ENCODE measurements around the gene C1orf174. TPM values are rescaled to one million over a fixed set of nuclear protein-coding genes. Genes with fewer than 3 reads are reported as not detected.

The C1orf174 gene
- total RNA-seq, 1 experiment from 2014 or later, result 21.1 TPM

GRCh38 chr1:3895279-3895950 lies 4.7 kb downstream of the C1orf174 start:
- Histone ChIP-seq H2BK20ac (ENCODE audit: low read depth, low read length, poor library complexity, severe bottlenecking) (no peak overlapping the region), H2BK15ac (ENCODE audit: low read depth, low read length) (no peak overlapping the region), H3K4me2 (ENCODE audit: insufficient read depth, insufficient read length, low read length) (no peak overlapping the region), H4K91ac (ENCODE audit: insufficient read length, low read depth, low read length) (no peak overlapping the region), H3T11ph (ENCODE audit: low read length) (no peak overlapping the region), H4K8ac (replicated peaks; ENCODE audit: insufficient read length, low read depth, low read length) (no peak overlapping the region), H3K56ac (ENCODE audit: insufficient read length, low read depth, low read length) (no peak overlapping the region), H2BK5ac (ENCODE audit: insufficient read length, low read length) (no peak overlapping the region), H3K9me3 (ENCODE audit: control insufficient read depth, low read depth, low read length) (no peaks in the 10 kb centered on the region), H2AK5ac (ENCODE audit: insufficient read length, low read length) (no peak overlapping the region), H2BK12ac (ENCODE audit: insufficient read length, low read depth, low read length) (no peak overlapping the region), H3K9ac (ENCODE audit: extremely low read depth, insufficient read length, low read length) (no peak overlapping the region), H3K79me2 (ENCODE audit: insufficient read depth, low read length) (peaks cover 34% of the 10 kb centered on the region; the same call in 1 of the 2 replicates), H4K5ac (ENCODE audit: insufficient read length, low read depth, low read length) (no peak overlapping the region), H3K14ac (ENCODE audit: insufficient read depth, low read length) (no peak overlapping the region), H3K27me3 (ENCODE audit: insufficient read depth, low read length) (no peaks in the 10 kb centered on the region), H3K27ac (ENCODE audit: insufficient read length, low read depth, low read length) (no peak overlapping the region), H3K79me1 (ENCODE audit: insufficient read depth, low read depth, low read length, poor library complexity, severe bottlenecking) (peaks cover 16% of the 10 kb centered on the region), H3K4me1 (ENCODE audit: insufficient read depth, low read length) (no peaks in the 10 kb centered on the region), H3K23ac (ENCODE audit: insufficient read length, low read depth, low read length) (no peak overlapping the region), H2BK120ac (ENCODE audit: low read depth, low read length, poor library complexity, severe bottlenecking) (no peak overlapping the region), H3K23me2 (ENCODE audit: insufficient read length, low read depth, low read length, poor library complexity, severe bottlenecking) (peaks cover 7% of the 10 kb centered on the region), H3K4ac (ENCODE audit: low read depth, low read length) (no peak overlapping the region), H3K18ac (ENCODE audit: insufficient read length, low read depth, low read length) (no peak overlapping the region), H4K20me1 (ENCODE audit: control insufficient read depth, insufficient read depth, insufficient read length) (no peaks in the 10 kb centered on the region), H2AFZ (ENCODE audit: low read length) (no peak overlapping the region)
- peaks cover 24 to 41% (median 25%) of the 10 kb centered on the region in 3 experiments for H3K36me3 Mint-ChIP-seq (ENCODE audit: insufficient read depth in 1 of 3, low read depth in 3 of 3)
- no CpG with 5 or more reads among the region's 13 CpGs for WGBS (ENCODE audit: extremely low coverage, insufficient read length, low lambda C conversion rate)
- H3K4me1 Mint-ChIP-seq, result peaks cover 5 to 18% of the 10 kb centered on the region in 2 experiments
- H3K9me3 Mint-ChIP-seq, result peaks cover 14 to 15% of the 10 kb centered on the region in 2 experiments
- no peak for TF ChIP-seq CTCF (conservative IDR thresholded peaks at IDR 0.05)
- H3K4me3 Mint-ChIP-seq, result no peak overlapping the region
- no peak for DNase-seq
- H3K27me3 Mint-ChIP-seq (ENCODE audit: low read depth), result no peaks in the 10 kb centered on the region; the same call in 1 of the 2 replicates
- peak overlapping the region in 1 of 3 experiments; percentile 77; a peak in 1 of 7 replicates for H3K27ac Mint-ChIP-seq
